HG03064 (cell line): ENCODE measurements around the gene FGFR2.

Source experiments
- ATAC-seq: cut with Tn5 transposase; IDR thresholded peaks from one replicate; pipeline ENCODE4 v1.9.1; 2021; ENCODE audit warnings: low read depth; ENCODE audit not compliant: unreplicated experiment

The FGFR2 gene

DNA sequence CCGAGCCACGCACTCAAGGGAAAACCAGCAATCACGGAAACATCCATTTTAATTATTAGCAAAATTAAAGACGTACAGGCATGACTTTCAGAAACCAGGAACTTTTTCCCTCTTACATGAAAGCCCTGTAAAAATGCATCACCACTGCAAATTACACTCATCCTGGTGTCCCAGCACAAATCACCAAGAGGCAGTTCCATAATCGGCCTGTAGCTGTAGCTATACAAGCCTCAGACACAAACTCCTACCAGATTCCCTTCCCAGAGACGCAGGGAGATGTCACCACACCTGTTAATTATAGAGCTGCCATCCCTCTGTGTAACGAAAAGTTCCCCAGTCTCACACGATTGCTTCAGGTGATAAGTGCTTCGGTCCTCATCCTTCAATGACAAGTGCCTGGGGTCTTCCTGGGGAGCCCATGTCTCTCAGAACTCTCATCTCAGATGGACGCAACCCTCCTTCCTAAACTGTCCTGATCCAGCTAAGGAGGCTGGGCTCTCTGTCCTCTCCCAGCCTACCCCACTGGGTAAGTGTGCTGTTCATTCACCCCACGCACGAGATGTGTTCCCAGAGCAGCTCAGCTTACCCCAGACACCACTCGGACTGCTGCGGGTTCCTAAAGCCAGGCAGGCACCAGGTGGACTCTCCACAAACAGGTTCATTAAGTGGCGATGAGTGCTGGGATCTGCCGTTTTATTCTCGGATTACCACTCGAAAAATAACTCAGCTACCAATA lies 5.9 kb downstream of the FGFR2 start:
- no peak for ATAC-seq

DNA sequence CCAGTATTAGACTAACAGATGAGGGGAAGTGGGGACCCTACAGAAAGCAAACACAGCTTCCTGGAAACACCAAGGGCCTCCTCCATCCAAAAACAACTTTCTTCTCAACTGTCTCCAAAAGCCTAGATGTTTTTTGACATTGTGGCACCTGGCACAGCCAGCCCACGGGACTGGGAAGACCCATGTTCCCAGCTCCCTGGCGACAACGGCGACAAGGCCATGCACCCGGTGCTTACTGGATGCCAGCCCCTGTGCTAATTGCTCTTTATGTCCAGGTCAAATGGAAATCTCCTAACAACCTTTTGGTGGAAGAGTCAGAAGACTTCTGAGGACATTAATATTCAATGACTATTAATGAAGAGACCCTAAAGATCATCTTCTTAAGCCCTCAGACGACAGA lies 7.1 kb downstream of the FGFR2 start:
- no peak for ATAC-seq

DNA sequence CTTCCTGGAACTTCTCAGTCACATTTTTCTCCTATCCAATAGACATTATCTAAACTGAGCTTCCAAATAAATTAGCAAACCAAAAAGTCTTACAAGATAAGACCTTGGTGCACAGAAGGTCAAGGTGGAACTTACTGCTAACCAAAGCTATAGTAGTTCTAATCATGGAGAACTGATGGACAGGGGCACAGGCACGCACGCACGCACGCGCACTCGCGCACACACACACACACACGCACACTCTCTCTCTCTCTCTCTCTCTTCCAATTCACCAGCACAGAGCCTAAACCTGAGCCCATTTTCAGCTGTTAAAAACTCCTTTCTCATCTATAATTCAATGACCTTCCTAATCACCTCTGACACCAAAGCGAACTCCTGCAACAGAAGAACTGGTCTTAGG lies 7.5 kb downstream of the FGFR2 start:
- ATAC-seq: no peak

DNA sequence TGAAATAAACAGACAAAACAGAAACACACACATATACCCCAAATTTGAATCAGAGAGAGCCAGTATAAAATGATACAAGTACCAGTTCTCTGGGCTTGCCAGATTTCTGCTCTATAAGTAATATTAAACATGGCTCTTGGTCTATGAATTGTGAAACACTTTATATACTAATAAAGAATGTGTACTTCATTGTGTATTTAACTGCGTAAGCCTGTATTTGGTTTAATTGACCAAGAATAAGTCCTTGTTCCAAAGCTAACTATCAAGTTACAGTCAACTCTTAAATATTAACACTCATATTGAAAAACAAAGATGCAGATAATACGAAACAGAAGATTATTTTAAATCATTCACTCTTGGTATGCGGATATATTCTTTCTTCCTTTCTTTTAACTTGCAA lies 8.7 kb downstream of the FGFR2 start:
- no peak for ATAC-seq

DNA sequence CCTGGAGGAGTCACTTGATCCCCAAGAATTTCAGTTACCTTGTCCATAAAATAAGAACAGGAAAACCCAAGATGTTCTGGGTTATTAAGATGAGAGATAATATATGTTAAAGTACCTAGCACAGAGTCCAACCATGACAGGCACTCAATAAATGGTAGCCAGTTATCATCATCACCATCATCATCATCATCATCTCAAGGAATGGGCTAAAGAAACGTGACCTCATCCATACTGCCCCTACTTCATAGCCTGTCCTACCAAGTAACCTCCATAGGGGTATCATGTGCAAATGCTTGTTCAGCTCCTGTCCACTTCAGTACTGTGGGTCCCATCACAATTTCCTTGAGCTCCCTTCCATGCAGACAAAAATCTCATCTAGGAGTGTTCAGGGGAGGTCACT lies 14.4 kb downstream of the FGFR2 start:
- ATAC-seq: no peak

DNA sequence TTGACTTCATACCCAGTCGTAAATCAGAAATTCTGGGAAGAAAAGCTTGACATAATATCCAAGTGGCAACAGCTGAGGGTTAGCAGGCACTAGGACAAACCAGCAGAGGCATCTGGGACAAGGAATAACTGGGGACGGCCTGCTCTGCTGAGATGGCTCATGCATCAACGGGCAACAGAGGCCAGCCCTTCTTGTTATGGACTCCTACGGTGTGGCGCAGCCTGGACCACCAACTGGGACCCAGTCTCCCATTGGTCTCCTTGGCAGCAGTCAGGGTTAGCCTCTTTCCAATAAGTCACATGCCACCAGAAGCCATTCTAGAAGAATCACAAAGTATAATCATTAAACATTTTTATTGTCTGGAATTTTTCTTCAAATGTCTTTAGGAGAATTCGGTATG lies 15.0 kb downstream of the FGFR2 start:
- ATAC-seq: no peak

DNA sequence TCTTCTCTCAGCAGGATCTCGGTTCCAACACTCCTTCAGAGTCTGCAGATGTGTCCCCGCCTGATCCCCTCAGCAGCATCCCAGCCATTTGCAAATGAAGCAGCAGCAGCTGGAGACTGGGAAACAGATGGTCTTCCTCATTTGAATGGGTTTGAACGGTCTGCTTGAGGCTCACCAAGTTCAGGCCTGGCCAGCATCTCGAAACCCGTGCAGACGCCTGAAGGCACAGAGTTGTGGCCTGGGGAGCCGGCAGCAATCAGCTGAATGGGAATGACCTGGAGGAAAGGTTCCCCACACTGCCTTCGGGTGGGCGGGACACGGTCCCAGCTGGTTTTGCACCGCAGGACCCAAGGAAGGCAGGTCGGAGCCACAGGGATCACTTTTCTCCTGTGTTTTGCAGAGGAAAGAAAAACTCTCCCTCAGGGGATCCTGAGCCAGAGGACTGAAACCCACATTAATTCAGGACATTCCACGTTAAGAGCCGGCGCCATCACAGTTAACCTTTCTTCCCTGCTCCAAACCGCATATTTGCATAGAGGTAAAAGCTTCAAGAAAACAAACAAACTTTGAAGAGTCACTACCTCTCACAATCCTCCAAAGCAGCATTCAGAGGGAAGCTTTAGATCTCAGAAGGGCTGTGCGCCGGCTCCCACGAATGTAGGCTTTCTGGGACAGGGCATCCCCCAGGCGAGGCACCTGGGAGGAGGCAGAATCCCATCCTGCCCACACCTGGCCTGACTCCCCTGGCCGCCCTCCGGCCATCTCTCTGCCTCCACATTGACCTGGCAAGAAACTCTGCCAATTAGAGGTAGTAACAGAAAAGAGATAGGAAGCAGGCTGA lies 17.7 kb downstream of the FGFR2 start:
- no peak for ATAC-seq

DNA sequence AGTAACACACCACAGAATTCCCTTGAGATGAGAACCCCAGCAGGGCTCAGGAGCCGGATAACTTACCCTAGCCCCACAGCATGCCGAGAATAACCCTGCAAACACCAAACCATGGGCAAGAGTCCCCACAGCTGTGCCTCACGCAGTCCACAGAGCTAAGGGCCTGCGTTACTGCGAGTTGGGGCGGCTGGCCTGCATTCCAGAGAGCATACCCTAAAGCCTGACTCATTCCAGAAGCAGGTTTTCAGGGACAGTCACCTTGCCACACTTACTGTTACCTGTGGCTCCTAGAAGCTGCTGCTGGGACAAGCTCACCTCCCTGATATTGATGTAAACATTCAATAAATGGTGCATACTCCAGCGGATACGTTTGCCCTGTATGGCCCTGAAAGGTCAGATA lies 18.6 kb downstream of the FGFR2 start:
- ATAC-seq: no peak

DNA sequence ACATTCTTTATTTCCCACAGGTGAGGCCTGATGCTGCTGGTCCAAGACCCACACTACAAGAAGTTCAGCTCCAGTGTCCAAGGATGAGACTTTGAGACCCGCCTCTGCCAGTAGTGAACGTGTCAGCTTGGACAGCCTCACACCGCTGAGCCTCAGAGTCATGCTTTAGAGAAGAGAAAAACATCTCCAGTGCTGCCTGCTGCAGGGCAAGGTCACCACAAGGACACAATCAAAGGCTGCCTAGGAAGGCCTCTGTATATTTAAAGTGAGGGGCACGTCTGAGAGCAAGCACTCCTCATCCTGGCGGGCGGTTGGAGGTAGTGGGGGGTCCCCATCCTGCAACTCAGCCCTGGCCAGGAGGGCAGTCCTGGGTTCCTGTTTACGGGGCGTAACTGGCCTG lies 19.3 kb downstream of the FGFR2 start:
- no peak for ATAC-seq

DNA sequence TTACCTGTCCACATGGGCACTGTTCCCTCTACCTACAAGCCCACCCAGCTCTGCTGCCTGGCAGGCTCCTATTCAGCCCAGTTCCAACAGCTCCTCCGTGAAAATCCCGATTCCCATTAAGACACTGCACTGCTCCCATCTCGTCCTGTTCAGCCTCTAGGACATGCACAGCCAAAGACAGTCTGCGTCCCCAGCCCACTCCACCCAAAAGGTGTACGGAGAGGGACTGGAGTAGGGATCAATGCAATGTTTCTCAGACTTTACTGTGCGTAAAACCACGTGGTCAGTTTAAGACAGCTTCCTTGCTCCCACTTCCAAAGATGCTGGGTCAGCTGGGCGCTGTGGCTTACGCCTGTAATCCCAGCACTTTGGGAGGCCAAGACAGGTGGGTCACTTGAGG lies 19.9 kb downstream of the FGFR2 start:
- no peak for ATAC-seq

DNA sequence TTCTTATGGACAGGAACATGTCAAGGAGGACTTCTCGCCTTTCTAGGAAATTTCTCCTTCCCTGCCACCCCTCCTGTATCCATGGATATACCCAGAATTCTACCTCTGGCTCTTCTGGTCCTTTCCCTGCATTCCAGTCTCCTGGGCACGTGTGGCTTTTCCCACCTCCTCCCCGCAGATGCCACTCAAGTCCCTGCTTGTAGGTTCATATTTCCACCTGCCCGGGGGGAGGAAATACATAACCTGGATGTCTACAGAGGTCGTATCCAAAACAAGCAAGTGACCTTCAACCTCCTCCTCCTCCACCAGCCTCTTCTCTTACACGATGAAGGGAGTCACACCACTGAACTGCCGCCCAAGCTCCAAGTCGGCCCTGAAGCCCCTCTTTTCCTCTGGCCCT lies 20.7 kb downstream of the FGFR2 start:
- ATAC-seq: no peak

DNA sequence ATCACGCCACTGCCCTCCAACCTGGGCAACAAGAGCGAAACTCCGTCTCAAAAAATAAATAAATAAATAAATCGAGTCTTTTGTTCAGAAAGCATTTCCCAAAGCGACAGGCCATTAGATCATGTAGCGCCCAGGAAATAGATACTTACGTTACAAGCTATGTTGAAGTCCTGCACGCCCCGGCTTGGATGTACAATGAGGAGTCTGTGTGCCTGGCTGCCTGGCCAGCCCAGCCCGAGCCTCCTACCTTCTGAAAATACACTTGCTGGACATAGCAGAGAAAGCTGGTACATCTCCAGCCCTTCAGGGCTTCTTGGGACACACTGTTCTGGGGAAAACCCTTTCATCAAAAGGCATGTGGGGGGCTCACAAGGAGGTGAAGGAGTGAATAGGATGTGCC lies 22.1 kb downstream of the FGFR2 start:
- ATAC-seq: no peak

DNA sequence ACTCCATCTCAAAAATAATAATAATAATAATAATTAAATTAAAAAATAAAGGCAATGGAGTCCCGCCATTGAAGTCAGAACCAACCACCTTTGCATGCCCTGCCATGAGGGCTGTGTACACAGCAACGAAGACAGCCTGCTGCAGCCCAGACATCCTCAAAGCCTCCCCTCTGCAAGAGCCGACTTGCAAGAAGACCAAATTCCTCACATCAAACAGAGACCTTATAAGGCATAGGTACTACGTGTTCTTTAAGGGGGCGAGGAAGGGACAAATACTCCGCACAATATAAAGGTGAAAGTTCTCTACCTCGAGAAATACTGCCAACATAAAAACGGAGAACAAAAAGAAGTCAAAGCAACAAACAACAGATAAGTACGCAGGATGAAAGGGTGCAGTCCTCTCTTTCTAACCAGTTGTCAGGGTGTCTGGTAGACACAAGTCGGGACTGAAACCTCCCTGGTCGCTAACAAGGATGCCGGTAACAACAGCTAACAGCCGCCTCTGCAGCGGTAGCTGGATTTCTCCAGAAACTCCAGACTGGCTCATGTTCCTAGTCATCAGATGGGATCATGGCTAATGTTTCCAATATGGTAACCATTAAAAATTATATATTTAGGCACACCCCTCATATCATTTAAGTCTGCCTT lies 23.6 kb downstream of the FGFR2 start:
- no peak for ATAC-seq

DNA sequence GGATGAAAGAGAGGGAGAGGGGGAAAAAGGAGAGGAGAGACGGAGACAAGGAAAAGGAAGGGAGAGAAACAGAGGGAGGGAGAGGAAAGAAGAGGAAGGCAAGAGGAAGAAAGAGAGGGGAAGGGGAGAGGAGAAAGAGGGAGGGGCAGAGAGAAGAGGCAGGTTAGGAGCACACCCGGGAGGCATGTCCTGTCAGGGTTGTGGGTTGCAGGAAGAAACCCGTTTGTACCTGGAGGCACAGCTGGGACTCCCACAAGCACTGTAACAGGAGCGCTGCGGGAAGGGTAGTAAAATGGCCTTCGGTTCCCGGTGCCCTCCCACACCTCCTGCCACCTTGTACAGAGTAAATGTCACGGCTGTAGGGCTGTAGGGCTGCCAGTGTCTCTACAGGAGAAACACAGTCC lies 24.7 kb downstream of the FGFR2 start:
- ATAC-seq: no peak

DNA sequence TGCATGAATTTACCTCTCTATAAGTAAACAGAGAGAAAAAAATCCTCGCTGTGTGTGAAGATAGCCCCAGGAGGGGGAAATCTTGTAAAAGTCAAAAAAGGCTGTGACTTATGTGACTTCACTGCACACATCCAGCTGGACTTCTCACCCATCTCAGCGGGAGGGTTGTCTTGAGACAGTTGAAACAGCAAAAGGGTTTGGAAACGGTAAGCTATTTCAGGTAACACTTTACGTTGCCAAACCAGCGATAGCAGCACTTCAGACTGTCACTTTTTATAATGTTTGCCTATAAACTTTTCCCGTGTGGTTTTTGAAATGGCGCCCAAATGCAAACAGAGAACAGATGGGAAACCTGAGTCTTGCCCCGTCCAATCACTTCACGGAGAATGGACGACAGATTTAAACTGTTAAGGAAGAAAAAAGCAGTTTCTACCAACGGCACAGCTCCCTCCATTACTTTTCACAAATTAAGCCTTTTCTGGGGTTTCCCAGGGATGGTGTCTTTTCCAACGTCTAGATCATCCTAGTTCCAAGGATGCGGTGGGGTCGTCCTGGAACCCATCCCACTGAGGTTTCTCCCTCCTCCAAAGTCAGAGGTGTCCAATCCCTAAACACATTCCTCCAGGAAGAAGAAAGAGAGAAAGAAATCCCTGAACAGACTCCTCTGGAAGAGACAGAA lies 25.2 kb downstream of the FGFR2 start:
- ATAC-seq: no peak

DNA sequence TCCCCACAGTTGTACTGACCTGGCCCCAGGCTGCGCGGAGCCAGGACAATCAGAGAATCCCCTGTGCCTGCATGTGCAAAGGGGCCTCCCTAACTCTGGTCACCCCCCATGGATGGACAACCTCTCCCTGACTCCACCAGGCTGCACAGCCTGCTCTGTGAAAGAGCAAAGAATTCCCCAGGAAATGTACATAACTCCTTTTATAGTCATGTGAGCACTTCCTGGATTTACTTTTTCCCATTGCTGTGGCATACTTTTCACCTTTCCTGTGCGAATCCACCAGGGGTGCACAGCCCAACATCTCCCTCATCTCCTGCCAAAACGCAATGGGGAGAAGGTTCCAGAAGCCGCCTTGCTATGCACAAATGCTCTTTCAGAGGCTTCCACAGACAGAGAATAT lies 27.9 kb downstream of the FGFR2 start:
- no peak for ATAC-seq

DNA sequence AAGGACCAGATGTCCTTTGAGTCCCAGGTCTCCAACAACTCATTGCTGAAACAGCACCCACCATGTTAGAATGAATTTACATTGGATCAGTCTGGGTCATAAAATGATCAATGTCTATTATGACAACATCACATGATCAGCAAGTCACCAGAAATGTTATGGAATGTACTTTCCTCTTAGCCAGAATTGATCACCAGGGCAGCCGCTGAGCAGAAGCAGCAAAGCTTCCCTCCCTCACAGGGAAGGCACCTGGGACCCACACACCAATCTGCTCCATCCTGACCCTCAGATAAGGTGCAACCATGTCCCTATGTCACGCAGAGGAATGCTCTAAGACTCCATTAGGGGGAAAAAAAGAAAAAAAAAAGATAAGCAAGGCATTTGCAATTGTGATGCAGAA lies 30.0 kb downstream of the FGFR2 start:
- no peak for ATAC-seq

DNA sequence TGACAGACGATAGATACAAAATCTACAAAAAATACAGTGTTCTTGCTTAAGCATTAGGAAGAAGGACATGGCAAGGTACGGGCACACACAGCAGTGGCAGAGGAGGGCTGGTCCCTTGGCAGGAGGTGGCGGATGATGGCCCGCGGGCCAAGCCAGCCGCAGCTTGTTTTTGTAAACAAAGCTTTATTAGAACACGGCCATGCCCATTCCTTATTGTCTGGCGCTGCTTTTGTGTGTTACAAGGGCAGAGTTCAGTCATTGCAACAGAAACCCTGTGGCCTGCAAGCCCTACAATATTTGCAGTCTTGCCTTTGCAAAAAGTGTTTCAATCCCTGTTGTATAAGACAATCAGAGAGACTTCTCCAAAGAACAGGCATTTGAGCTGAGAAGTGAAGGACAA lies 30.7 kb downstream of the FGFR2 start:
- no peak for ATAC-seq

DNA sequence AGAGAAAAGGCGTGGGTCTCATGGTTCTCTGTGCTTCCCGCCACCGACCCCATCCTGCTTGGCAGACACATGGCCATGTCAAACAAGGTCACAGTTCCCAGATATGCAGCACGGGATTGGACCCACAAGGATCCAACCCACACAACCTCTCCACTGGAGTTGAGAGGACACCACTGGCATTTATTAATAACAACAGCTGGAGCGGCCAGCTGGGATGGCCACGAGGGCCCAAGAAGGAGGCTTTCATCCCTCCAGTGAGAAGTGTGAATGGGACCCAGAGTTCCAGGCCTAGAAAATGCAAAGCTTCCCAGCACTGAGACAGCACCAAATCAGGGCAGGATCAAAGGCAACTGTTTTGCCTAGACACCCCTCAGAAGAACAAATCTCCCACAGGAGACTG lies 31.5 kb downstream of the FGFR2 start:
- no peak for ATAC-seq

DNA sequence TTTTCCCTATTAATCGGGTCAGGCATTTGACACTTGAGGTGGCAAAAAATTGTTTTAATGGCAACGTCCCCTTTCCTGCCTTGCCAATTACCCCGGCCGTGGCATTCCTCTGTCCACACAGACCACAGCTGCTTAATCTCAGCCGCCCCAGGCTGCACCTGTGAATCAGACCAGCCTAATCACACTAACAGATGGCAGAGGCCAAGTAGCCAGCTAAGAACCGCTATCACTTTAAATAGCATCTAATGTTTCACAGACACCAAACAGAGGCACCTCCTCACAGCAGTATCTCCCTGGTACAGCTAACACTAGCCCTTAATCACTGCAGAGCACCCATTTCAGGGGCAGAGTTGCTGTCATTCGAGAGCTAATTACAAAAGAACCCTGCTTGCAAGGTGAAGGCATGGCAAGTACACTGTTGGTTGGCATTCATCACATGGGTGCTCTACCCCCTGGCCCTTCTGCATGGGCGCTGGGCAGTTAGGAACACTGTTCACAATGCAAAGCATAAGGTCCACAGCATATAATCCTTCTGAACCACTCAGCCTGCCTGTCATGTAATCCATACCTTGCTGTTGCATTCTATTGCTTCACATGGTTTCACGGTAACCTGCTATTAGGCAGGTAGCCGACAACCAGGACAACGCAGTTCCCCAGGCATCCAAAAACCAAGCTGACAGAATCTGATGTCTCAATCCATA lies 38.8 kb downstream of the FGFR2 start:
- ATAC-seq: no peak

DNA sequence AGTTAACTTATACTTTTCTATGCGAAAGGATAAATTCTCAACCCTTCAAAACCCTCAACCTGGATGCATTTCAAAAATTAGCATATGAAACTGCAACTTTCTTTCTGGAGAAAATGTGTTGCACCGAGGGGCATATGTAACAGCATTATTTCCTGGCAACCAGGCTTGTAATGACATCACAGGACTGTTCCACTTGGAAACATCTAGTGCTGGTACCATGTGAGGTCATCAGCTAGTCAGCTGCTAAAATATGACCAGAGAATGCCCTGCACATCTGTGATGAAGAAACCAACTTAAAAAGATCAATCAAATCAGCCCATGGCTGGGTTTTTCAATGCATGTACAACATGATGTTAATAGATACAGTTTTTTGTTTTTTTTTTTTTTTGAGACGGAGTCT lies 40.0 kb downstream of the FGFR2 start:
- no peak for ATAC-seq
